PC-3 (cell line): ENCODE results near the gene OCA2. TPM values are rescaled to one million over a fixed set of nuclear protein-coding genes. Genes with fewer than 3 reads are reported as not detected.

ENCODE experiments used
- ATAC-seq: fragments of 200-7000 bp; cut with Tn5 transposase; 2 replicates; pipeline ENCODE4 v1.9.1; 2020; ENCODE audit warnings: mild to moderate bottlenecking, moderate library complexity
- BruUV-seq: library from RNA; stranded (reverse); fragments of 400-500 nt; replicated peaks from 2 replicates; lab custom pipeline; 2021; lab: Mats Ljungman, UMichigan
- CTCF ChIA-PET: fragments of 300-600 bp; sonication (Branson Sonifier 250); formaldehyde crosslinking; loops from one replicate; lab custom pipeline; 2022; ENCODE audit warnings: antibody characterized with exemption; lab: Charles Lee
- POLR2A ChIA-PET: fragments of 300-600 bp; sonication (Branson Sonifier 250); formaldehyde crosslinking; loops from one replicate; lab custom pipeline; 2022; ENCODE audit warnings: antibody characterized with exemption; ENCODE audit not compliant: unreplicated experiment; lab: Charles Lee
- DNase-seq: peaks from one replicate; pipeline ENCODE4 v3.0.0-alpha.2; 2015
- H2AFZ ChIP-seq: fragments of 300-600 bp; sonication (generic); 2 replicates; pipeline ENCODE4 v1.6.0; 2016; ENCODE audit warnings: antibody characterized with exemption, low read length
- H3F3A ChIP-seq: fragments of 300-600 bp; sonication (generic); one replicate; pipeline ENCODE4 v1.6.0; 2017; ENCODE audit warnings: antibody characterized with exemption, low read length, control low read depth, mild to moderate bottlenecking; ENCODE audit not compliant: unreplicated experiment
- H3K27ac ChIP-seq: fragments of 300-600 bp; sonication (generic); 2 replicates; pipeline ENCODE4 v1.5.1; 2016; ENCODE audit warnings: mild to moderate bottlenecking, low read length
- H3K27me3 ChIP-seq: fragments of 300-600 bp; sonication (generic); 2 replicates; pipeline ENCODE4 v1.6.1; 2016; ENCODE audit warnings: low read length, mixed read lengths
- H3K36me3 ChIP-seq: fragments of 300-600 bp; sonication (generic); 2 replicates; pipeline ENCODE4 v1.6.1; 2016; ENCODE audit warnings: low read depth, mixed run types, low read length, mixed read lengths
- H3K4me1 ChIP-seq: fragments of 300-600 bp; sonication (generic); 2 replicates; pipeline ENCODE4 v1.5.1; 2016; ENCODE audit warnings: low read length; ENCODE audit not compliant: insufficient read depth
- H3K4me2 ChIP-seq: fragments of 300-600 bp; sonication (generic); 2 replicates; pipeline ENCODE4 v1.6.0; 2016; ENCODE audit warnings: low read length
- H3K4me3 ChIP-seq: fragments of 300-600 bp; sonication (generic); 2 replicates; pipeline ENCODE4 v1.5.1; 2016; ENCODE audit warnings: mild to moderate bottlenecking, low read length, mixed read lengths
- H3K79me2 ChIP-seq: fragments of 300-600 bp; sonication (generic); 2 replicates; pipeline ENCODE4 v1.6.1; 2017; ENCODE audit warnings: low read length, mixed read lengths
- H3K9ac ChIP-seq: fragments of 300-600 bp; sonication (generic); 2 replicates; pipeline ENCODE4 v1.6.0; 2016; ENCODE audit warnings: mild to moderate bottlenecking, low read length
- H3K9me2 ChIP-seq: fragments of 300-600 bp; sonication (generic); replicated peaks from 2 replicates; pipeline ENCODE4 v1.6.1; 2016; ENCODE audit warnings: mixed run types, low read length, mixed read lengths
- H3K9me3 ChIP-seq: fragments of 300-600 bp; sonication (generic); 2 replicates; pipeline ENCODE4 v1.6.1; 2016; ENCODE audit warnings: low read length, mixed read lengths
- H4K20me1 ChIP-seq: fragments of 300-600 bp; sonication (generic); 2 replicates; pipeline ENCODE4 v1.6.1; 2016; ENCODE audit warnings: low read length, mixed read lengths
- EZH2 ChIP-seq: fragments of 300-600 bp; sonication (generic); IDR thresholded peaks from one replicate; pipeline ENCODE4 v1.6.1; 2017; ENCODE audit warnings: antibody characterized with exemption, mild to moderate bottlenecking, low read length; ENCODE audit not compliant: unreplicated experiment
- EZH2phosphoT487 ChIP-seq: fragments of 300-600 bp; sonication (generic); IDR thresholded peaks from 2 replicates; pipeline ENCODE4 v1.6.1; 2018; ENCODE audit warnings: mild to moderate bottlenecking, antibody characterized with exemption, low read length, borderline replicate concordance
- intact Hi-C: fragments of 100-400 bp; cut with micrococcal nuclease; formaldehyde crosslinking; loops from 2 replicates; pipeline ENCODE4 v1.9.0; 2023
- total RNA-seq: library from RNA; depleted of rRNA; stranded (reverse); fragments of >200 nt; gene quantifications from 2 replicates; pipeline ENCODE4 v1.2.3, GENCODE V29; 2014
- TF ChIP-seq, protein P1 (sequence below): fragments of 300-600 bp; sonication (generic); conservative IDR thresholded peaks from 2 replicates; pipeline ENCODE4 v1.5.1; 2017; ENCODE audit warnings: antibody characterized with exemption, low read depth, mild to moderate bottlenecking, low read length

Gene OCA2
- total RNA-seq, 1 experiment from 2014 or later = not detected

DNA sequence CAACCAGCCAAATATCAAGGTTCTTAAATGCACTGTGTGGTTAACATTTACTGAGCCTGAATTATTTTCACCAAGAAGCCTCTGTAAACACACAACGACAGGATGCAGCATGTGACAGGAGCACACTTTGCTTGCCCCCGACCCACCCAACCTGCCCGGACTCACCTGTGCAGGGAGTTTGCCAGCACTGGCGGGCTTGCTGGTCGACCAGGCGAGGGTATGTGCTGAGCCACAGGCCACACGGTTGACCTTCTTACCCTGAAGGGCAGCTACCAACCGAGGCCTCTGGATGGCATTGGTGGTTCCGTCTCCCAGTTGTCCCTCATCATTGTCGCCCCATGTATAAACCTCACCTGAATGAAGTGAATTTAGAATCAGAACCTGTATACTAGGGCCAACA, 25.7 kb upstream of the OCA2 start:
- intact Hi-C loops = no loop called here
- Histone ChIP-seq H3K9ac (no peak overlapping the region), H3K36me3 (peaks cover 26% of the 10 kb centered on the region; the same call in 1 of the 2 replicates), H3K27me3 (no peaks in the 10 kb centered on the region), H3F3A (no peaks in the 10 kb centered on the region), H3K4me3 (no peak overlapping the region), H4K20me1 (no peaks in the 10 kb centered on the region; the same call in 1 of the 2 replicates), H3K4me2 (no peak overlapping the region), H2AFZ (no peak overlapping the region), H3K4me1 (no peaks in the 10 kb centered on the region), H3K27ac (no peak overlapping the region), H3K9me2 (no peaks in the 10 kb centered on the region), H3K9me3 (no peaks in the 10 kb centered on the region), H3K79me2 (no peaks in the 10 kb centered on the region)
- ATAC-seq = no peak
- CTCF ChIA-PET = no interaction called here
- TF ChIP-seq EZH2phosphoT487 (no peak), EZH2 (no peak)
- TF ChIP-seq, protein P1, sequence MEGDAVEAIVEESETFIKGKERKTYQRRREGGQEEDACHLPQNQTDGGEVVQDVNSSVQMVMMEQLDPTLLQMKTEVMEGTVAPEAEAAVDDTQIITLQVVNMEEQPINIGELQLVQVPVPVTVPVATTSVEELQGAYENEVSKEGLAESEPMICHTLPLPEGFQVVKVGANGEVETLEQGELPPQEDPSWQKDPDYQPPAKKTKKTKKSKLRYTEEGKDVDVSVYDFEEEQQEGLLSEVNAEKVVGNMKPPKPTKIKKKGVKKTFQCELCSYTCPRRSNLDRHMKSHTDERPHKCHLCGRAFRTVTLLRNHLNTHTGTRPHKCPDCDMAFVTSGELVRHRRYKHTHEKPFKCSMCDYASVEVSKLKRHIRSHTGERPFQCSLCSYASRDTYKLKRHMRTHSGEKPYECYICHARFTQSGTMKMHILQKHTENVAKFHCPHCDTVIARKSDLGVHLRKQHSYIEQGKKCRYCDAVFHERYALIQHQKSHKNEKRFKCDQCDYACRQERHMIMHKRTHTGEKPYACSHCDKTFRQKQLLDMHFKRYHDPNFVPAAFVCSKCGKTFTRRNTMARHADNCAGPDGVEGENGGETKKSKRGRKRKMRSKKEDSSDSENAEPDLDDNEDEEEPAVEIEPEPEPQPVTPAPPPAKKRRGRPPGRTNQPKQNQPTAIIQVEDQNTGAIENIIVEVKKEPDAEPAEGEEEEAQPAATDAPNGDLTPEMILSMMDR = no peak
- POLR2A ChIA-PET = no interaction called here
- BruUV-seq = no TSS peak
- no peak for DNase-seq

DNA sequence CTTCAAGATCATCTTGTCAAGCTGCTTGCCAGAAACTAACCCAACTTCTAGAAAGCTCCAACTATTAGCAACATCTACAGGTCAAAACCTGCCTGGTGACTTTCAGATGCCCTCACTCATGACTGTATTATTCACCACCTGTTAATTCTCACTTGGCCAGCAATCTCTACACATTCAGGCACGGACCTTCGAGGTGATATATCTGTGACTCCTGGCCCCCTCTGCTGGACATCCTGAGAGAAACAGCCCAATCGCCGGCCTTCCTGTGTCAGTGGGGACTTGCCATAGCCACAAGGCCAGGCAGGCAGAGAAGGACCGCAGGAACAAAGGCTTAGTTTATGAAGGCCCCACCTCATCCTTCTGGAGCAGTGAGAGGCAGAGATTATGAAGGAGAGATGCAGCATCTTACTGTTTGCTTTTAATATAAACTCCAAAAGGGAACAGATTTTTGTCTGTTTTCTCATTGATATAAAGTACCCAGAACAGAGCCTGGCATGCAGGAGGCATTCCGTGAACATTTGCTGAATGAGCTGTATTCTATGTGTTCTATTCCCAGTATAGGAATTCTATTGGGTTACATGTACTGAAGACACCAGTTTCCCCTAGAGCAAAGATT, 24.4 kb upstream of the OCA2 start:
- H3K36me3 ChIP-seq = peaks cover 26% of the 10 kb centered on the region; the same call in 1 of the 2 replicates
- H3K4me1 ChIP-seq = no peaks in the 10 kb centered on the region
- no peak overlapping the region for H2AFZ ChIP-seq
- H3K4me3 ChIP-seq = no peak overlapping the region
- ChIA-PET POLR2A (no interaction called here), CTCF (no interaction called here)
- H3F3A ChIP-seq = no peaks in the 10 kb centered on the region
- ATAC-seq = peak; percentile 95
- TF ChIP-seq EZH2 = no peak
- TF ChIP-seq EZH2phosphoT487 = no peak
- TF ChIP-seq, protein P1 = peak; percentile 84
- no peaks in the 10 kb centered on the region; the same call in 1 of the 2 replicates for H4K20me1 ChIP-seq
- H3K79me2 ChIP-seq = no peaks in the 10 kb centered on the region
- H3K9me2 ChIP-seq = no peaks in the 10 kb centered on the region
- peak; percentile 85 for DNase-seq
- no peak overlapping the region for H3K9ac ChIP-seq
- BruUV-seq = no TSS peak
- no peaks in the 10 kb centered on the region for H3K27me3 ChIP-seq
- no peak overlapping the region for H3K27ac ChIP-seq
- no peak overlapping the region for H3K4me2 ChIP-seq
- no peaks in the 10 kb centered on the region for H3K9me3 ChIP-seq
- intact Hi-C loops = loop anchor here (1.0 kb wide), 1 partner anchor 37 kb away; no protein-coding TSS in a partner anchor
